ENCODE data around the gene ADRB1. TPM values are rescaled to one million over a fixed set of nuclear protein-coding genes. Genes with fewer than 3 reads are reported as not detected.

The ADRB1 gene
- total RNA-seq, 1 donor from 2014 or later, result 35.0 TPM

DNA sequence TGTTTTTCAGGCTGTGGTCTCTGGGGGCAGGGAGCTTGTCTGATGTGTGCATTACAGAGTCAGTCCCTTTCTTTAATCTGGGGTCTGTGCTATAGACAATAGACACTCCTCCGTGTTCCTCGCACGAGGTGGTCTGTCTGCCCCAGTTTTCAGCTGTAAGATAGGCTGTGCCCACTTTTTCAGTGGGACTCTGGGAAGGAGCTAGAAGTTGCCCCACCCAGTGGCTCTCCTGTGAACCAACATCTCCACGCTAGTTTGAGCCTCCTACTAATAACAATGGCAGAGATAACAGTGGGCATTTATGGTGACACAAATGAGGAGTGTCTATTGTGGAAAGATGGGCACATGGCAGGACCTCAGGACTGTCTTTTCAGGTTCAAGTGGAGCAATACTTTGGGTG is 44.0 kb downstream of the ADRB1 start:
- H3K36me3 ChIP-seq, result no peaks in the 10 kb centered on the region
- H3K27me3 ChIP-seq (ENCODE audit: low read depth), result no peaks in the 10 kb centered on the region
- DNase-seq, result no peak
- intact Hi-C loops (cut with micrococcal nuclease), result no loop called here
- no peak overlapping the region for H3K27ac ChIP-seq (replicated peaks)
- H3K9me3 ChIP-seq (replicated peaks), result no peaks in the 10 kb centered on the region
- H3K4me3 ChIP-seq, result no peak overlapping the region
- no peaks in the 10 kb centered on the region for H3K4me1 ChIP-seq
- TF ChIP-seq, protein P1, sequence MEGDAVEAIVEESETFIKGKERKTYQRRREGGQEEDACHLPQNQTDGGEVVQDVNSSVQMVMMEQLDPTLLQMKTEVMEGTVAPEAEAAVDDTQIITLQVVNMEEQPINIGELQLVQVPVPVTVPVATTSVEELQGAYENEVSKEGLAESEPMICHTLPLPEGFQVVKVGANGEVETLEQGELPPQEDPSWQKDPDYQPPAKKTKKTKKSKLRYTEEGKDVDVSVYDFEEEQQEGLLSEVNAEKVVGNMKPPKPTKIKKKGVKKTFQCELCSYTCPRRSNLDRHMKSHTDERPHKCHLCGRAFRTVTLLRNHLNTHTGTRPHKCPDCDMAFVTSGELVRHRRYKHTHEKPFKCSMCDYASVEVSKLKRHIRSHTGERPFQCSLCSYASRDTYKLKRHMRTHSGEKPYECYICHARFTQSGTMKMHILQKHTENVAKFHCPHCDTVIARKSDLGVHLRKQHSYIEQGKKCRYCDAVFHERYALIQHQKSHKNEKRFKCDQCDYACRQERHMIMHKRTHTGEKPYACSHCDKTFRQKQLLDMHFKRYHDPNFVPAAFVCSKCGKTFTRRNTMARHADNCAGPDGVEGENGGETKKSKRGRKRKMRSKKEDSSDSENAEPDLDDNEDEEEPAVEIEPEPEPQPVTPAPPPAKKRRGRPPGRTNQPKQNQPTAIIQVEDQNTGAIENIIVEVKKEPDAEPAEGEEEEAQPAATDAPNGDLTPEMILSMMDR (IDR thresholded peaks at IDR 0.05; ENCODE audit: borderline replicate concordance), result peak; percentile 27

DNA sequence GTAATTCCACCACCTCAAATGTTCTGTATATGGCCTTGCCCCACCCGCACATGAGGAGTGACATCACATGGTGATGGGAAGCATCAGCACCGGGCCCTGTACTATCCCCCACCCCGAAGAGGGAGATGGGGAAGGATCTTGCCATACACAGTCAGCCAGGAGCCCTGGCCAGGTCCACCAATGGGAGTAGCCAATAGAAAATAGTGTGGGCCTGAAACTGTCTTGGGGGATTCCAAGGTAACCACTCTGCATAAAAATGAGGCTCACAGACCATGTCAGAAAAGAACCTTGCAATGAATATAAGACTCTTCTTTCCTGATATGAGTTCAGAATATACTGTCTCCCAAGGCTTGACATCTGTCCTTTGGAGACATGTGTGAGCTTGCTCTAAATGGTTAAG is 51.1 kb downstream of the ADRB1 start:
- Histone ChIP-seq H3K27me3 (ENCODE audit: low read depth) (no peaks in the 10 kb centered on the region), H3K9me3 (replicated peaks) (no peaks in the 10 kb centered on the region), H3K4me1 (peaks cover 5% of the 10 kb centered on the region), H3K27ac (replicated peaks) (no peak overlapping the region), H3K4me3 (no peak overlapping the region), H3K36me3 (no peaks in the 10 kb centered on the region)
- intact Hi-C loops (cut with micrococcal nuclease), result no loop called here
- TF ChIP-seq, protein P1 (IDR thresholded peaks at IDR 0.05; ENCODE audit: borderline replicate concordance), result no peak
- no peak for DNase-seq

DNA sequence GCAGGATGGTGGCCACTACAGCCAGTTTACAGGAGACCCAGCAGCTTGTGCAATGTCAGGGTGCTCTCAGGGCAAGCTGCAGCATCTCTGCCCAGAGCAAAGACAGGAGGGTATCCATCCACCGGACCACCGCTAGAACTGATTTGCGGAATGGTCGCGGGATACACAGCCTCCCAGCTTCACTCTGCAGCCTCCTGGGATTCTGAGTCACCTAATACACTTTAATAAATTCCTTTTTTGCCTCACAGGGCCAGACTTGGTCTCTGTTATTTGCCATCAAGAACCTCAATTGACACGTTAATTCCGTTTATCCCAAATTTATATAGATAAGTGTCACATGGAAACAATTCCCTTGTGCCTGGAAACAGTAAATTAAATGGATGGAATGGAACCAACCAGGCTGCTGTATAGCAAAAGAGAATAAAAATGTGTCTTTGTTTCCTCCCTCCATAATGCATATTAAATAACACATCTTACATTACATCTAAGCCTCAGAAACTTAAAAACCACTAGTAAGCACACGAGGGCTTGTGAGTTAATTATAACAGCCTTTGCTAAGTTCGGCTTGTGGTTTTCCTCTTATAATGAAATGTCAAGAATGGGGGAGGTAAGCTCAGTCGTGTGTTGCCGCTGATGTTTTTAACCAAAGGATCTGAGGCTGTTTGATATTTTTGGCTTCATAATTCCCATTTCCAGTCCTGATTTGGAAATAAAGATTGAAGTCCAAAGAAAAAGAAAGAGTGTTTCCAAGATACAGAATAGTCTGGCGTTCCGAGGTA is 52.1 kb downstream of the ADRB1 start:
- H3K36me3 ChIP-seq, result no peaks in the 10 kb centered on the region
- TF ChIP-seq, protein P1 (IDR thresholded peaks at IDR 0.05; ENCODE audit: borderline replicate concordance), result no peak
- H3K4me1 ChIP-seq, result peaks cover 11% of the 10 kb centered on the region
- no peak overlapping the region for H3K27ac ChIP-seq (replicated peaks)
- intact Hi-C loops (cut with micrococcal nuclease), result no loop called here
- no peaks in the 10 kb centered on the region for H3K27me3 ChIP-seq (ENCODE audit: low read depth)
- H3K4me3 ChIP-seq, result no peak overlapping the region
- H3K9me3 ChIP-seq (replicated peaks), result no peaks in the 10 kb centered on the region
- DNase-seq, result no peak

Other genes starting within 250 kb of the ADRB1 start
- gene DCLRE1A, start 189.8 kb upstream of the ADRB1 start, total RNA-seq, result 5.1 TPM
- gene NHLRC2, start 189.2 kb upstream of the ADRB1 start, total RNA-seq, result 50.1 TPM
- gene CCDC186, start 130.3 kb downstream of the ADRB1 start, total RNA-seq, result 18.8 TPM
- gene TDRD1, start 135.5 kb downstream of the ADRB1 start, total RNA-seq, result 1.9 TPM
- gene VWA2, start 195.4 kb downstream of the ADRB1 start, total RNA-seq, result not detected